Measurements from ENCODE around the gene MADCAM1. TPM values are rescaled to one million over a fixed set of nuclear protein-coding genes. Genes with fewer than 3 reads are reported as not detected.

The MADCAM1 gene
- total and polyA plus RNA-seq, 10 donors: 3.0 to 33.6 (median 5.6) TPM

- no peaks in the 10 kb centered on the region for H3K9me3 ChIP-seq
- DNase-seq: peak; percentile 63
- intact Hi-C loops (cut with DNase I; ENCODE audit: low total_unique reads): no loop called here
- peaks cover 0 to 64% (median 43%) of the 10 kb centered on the region in 6 donors for H3K36me3 ChIP-seq
- peak overlapping the region in 2 of 8 donors; percentile 32 to 33 for H3K27ac ChIP-seq
- TF ChIP-seq POLR2A (IDR thresholded peaks at IDR 0.05) (no peak), CTCF (IDR thresholded peaks at IDR 0.05 in 8 of 11, conservative IDR thresholded peaks at IDR 0.05 in 3 of 11) (no peak), POLR2AphosphoS5 (IDR thresholded peaks at IDR 0.05) (no peak)
- H3K4me1 ChIP-seq: peaks cover 12 to 63% (median 36%) of the 10 kb centered on the region in 6 donors
- H3K27me3 ChIP-seq (replicated peaks in 1 of 7): no peaks in the 10 kb centered on the region
- no peak overlapping the region for H3K4me3 ChIP-seq
- 91 to 95% (median 94%) methylated on average over 37 to 55 of the region's 55 CpGs for WGBS, 5 donors
Measured at GRCh38 chr19:536031-536880, 40.0 kb downstream of the MADCAM1 start.

GRCh38 chr19:536881-537404 lies 40.7 kb downstream of the MADCAM1 start:
- H3K36me3 ChIP-seq: peaks cover 0 to 71% (median 49%) of the 10 kb centered on the region in 6 donors
- H3K4me3 ChIP-seq: no peak overlapping the region
- no peaks in the 10 kb centered on the region for H3K27me3 ChIP-seq (replicated peaks in 1 of 7)
- peak overlapping the region in 2 of 8 donors; percentile 32 to 33 for H3K27ac ChIP-seq
- 73 to 91% (median 87%) methylated on average over 24 to 26 of the region's 26 CpGs for WGBS, 5 donors
- TF ChIP-seq POLR2AphosphoS5 (IDR thresholded peaks at IDR 0.05) (no peak), POLR2A (IDR thresholded peaks at IDR 0.05) (no peak)
- no peaks in the 10 kb centered on the region for H3K9me3 ChIP-seq
- DNase-seq: no peak
- H3K4me1 ChIP-seq: peaks cover 12 to 63% (median 36%) of the 10 kb centered on the region in 6 donors
- intact Hi-C loops (cut with DNase I; ENCODE audit: low total_unique reads): no loop called here

- Histone ChIP-seq H3K27ac (no peak overlapping the region), H3K36me3 (peaks cover 0 to 83% (median 58%) of the 10 kb centered on the region in 6 donors), H3K4me1 (peaks cover 3 to 52% (median 26%) of the 10 kb centered on the region in 6 donors), H3K4me3 (no peak overlapping the region), H3K9me3 (no peaks in the 10 kb centered on the region), H3K27me3 (replicated peaks in 1 of 7) (no peaks in the 10 kb centered on the region)
- no peak for TF ChIP-seq POLR2AphosphoS5 (IDR thresholded peaks at IDR 0.05)
- TF ChIP-seq CTCF (IDR thresholded peaks at IDR 0.05 in 8 of 11, conservative IDR thresholded peaks at IDR 0.05 in 3 of 11): no peak
- no peak for TF ChIP-seq POLR2A (IDR thresholded peaks at IDR 0.05)
- intact Hi-C loops (cut with DNase I; ENCODE audit: low total_unique reads): no loop called here
- no peak for DNase-seq
- 88 to 94% (median 91%) methylated on average over 39 to 40 of the region's 40 CpGs for WGBS, 5 donors
Measured at GRCh38 chr19:538641-539428, 42.5 kb downstream of the MADCAM1 start.

GRCh38 chr19:539429-540030 lies 43.2 kb downstream of the MADCAM1 start:
- no peaks in the 10 kb centered on the region for H3K27me3 ChIP-seq (replicated peaks in 1 of 7)
- H3K4me1 ChIP-seq: peaks cover 0 to 55% (median 25%) of the 10 kb centered on the region in 6 donors
- H3K9me3 ChIP-seq: no peaks in the 10 kb centered on the region
- TF ChIP-seq POLR2A (IDR thresholded peaks at IDR 0.05): no peak
- TF ChIP-seq CTCF (IDR thresholded peaks at IDR 0.05 in 8 of 11, conservative IDR thresholded peaks at IDR 0.05 in 3 of 11): no peak
- TF ChIP-seq POLR2AphosphoS5 (IDR thresholded peaks at IDR 0.05): peak in 1 of 3 donors; percentile 19
- no peak overlapping the region for H3K27ac ChIP-seq
- WGBS, 5 donors: 91 to 95% (median 93%) methylated on average over 16 to 30 of the region's 30 CpGs
- no peak for DNase-seq
- peaks cover 0 to 80% (median 58%) of the 10 kb centered on the region in 6 donors for H3K36me3 ChIP-seq
- intact Hi-C loops (cut with DNase I; ENCODE audit: low total_unique reads): no loop called here
- H3K4me3 ChIP-seq: no peak overlapping the region

Data from spleen (tissue), 11 donors.